ENCODE results near the gene METTL21A.
"Not testable (repeated sequence)": the region's sequence is repeated elsewhere in the genome, so short reads cannot be mapped to it uniquely, and the experiment has no call there.

The METTL21A gene

DNA sequence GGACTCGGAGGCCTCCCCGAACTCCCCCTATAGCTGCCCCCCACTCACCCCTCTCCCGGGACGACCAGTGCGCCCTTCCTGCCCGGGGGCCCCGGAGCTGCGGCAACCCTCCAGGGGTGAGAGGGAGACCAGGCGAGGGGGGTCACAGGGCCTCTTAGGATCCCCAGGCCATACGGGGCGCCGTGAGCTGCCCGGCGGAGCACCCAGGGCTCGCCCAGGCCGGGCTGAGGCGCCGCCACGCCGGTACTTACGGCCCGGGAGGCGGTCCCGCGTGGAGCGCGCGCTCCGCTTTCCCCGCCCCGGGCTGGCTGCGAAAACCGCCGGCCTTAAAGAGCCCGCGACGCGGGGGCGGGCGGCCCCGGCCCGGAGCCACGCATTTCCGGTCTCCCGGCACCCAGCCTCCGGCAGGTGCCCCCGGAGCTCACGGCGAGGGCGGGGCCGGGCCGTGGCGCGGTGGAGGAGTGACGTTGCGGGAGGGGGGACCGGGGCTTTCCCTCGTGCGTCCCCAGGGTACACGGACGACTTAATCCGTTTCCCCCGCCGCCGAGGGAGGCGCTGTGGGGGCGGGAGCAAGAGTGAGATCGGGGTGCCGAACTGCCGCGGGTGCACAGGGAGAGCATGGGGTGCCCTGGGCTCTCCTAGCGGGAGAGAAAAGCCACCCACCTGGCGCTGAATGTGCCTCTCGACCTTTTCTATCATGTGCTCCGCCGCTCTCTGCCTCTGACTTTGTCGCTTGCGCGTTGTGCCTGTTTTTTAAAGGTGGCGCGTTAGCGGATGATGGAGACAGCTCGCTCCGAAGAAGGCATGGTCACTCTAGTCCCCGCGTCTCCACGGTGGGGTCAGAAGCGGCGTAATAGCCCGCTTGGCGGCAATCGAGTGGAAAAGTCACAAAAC is at the start of gene METTL21A:
Gene METTL21A (minus strand): TSS at position 381 of the 894 bp plus-strand sequence. CDS start 1,019 bp downstream, outside the sequence.
- no peak for FAIRE-seq

DNA sequence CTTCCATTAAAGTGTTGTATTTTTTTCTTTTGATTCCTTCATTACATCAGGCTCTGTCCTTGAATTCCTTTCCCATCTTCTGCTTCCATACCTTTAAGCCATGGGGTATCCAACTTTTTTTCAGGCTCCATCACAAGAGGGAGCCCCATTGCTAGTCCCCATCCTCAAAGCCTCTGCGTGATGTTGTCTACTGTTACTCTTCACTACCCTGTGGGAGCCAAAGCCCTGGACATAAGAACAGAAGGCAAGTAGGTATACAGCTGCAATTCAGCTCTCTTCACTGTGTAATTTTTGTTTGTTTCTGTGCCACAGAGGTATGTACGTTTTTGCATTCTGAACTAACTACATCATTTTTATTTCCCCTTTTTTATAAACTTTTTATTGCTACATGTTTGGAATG is 49.6 kb upstream of the METTL21A start:
- FAIRE-seq, result no peak

DNA sequence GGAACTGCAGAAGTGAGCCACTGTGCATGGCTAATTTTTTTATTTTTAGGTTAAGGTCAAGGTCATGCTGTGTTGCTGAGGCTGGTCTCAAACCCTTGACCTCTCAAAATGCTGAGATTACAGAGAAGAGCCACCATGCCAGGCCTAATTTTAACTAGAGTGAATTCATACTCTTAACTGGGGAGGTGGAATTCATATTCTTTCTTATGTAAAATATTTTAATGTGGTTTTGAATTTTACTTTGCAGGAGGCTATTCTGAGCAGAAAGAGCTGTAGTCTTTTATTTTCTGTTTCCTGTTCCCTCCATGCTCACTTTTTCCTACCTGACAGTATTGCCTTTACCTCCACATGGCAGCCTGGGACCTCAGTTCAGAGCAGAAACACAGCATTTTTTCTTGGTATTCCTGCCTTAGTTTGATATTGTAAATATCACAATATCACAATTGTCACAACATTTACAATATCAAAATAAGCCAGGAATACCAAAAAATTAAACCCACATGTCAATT is 49.1 kb upstream of the METTL21A start:
- FAIRE-seq, result no peak

DNA sequence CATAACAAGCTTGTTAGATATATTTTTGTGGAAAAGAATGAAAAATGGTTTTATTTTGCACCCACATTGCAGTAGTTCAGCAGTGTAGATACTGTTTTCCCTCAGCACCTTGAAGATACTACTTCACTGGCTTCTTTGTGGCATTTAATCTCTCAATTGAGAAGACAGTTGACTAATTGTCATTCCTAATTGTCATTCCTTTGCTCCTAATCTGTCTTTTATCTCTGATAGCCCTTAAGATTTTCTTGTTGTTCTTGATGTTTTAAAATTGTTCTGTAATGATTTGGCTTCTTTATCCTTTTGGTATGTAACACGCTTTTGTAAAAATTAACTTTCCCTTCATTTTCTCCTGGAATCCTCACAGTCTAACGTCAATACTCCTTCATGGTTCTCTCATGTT is 48.2 kb upstream of the METTL21A start:
- no peak for FAIRE-seq

DNA sequence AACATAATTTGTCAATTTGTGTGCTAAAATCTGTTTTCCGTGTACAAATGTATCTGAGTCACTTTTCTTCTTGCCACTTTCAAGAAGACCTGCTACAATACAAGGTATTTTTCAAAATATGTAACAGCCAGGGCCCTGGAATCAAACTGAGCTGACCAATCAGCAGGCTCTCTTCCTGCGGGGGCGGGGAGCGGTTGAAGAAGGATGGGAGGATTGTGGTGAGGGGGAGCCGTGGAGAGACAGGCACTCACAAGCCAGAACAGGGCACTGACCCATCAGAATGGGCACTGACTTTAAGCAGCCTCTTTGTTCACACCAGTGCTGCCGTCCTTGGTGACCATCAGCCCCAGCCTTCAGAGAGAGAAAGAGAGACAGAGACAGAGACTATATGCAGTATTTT is 45.7 kb upstream of the METTL21A start:
- no peak for FAIRE-seq

DNA sequence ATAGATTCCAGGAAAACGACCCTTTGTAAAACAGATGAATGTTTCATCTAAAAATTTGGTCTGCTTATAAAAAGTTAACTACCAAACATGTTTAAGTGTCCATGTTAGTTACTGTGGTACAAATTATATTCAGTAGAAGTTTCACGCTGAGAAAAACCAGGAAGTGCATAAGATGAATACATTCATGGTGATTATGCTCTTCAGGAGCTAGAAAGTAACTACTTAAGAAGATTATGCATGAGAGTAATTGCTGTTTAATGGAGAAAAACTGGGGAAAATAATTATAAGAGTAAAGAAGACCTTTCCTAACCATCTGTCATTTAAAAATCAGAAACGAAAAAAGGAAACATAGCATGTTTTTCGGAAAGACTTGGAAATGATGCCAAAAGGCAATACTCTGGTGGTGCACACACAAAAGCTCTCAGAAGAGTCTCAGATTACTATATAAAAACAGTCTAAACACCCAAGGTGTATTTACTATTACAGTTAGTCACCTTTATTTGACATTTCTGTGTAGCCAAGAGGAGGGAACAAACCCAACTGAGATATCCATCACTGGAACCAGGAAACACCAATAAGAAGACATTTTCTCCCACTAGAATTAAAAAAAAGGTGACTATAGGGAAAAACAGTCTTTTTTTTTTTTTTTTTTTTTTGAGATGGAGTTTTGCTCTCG is 38.8 kb upstream of the METTL21A start:
- no peak for FAIRE-seq

DNA sequence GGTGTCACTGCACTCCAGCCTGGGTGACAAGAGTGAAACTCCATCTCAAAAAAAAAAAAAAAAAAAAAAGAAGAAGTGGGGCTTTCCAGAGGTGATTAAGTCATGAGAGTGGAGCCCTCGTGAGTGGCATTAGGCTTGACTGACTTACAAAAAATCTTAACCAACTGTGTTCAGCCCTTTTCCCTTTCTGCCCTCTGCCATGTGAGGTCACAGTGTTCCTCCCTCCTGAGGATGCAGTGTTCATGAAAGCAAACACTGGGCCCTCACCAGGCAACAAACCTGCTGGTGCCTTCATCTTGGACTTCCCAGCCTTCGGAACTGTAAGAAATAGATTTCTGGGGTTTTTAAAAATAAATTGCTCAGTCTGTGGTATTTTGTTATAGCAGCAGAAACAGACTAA is 37.0 kb upstream of the METTL21A start:
- FAIRE-seq, result no peak

DNA sequence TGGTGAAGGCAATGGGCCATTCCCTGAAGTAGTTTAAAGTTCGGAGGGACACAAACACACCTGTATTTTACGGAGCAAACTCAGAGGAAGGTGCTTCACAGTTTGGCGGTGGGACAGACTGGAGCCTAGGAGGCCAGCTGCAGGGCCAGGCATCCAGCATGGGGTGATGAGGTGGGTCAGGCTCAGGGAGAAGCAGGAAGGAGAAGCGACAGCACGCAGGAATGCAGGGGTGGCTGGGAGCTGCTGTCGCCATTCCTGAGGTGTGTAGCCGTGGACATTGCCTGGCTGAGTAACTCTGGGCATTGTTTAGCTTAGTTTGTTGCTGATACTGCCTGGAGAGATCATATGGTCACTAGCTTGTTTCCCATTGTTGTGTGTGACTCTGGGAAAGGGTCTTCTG is 35.8 kb upstream of the METTL21A start:
- no peak for FAIRE-seq

DNA sequence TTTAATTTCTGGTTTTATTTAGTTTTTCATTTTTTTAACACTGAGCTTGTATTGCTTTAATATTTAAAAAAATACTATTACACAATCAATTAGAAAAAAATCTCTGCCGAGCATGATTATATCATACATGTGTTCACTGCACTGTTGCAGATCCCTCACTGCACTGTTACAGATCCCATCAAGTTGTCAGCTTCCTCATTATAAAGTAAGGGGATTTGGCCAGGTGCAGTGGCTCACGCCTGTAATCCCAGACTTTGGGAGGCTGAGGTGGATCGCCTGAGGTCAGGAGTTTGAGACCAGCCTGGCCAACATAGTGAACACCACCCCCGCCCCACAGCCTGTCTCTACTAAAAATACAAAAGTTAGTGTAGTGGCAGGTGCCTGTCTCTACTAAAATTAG is 33.0 kb upstream of the METTL21A start:
- FAIRE-seq, result no peak

DNA sequence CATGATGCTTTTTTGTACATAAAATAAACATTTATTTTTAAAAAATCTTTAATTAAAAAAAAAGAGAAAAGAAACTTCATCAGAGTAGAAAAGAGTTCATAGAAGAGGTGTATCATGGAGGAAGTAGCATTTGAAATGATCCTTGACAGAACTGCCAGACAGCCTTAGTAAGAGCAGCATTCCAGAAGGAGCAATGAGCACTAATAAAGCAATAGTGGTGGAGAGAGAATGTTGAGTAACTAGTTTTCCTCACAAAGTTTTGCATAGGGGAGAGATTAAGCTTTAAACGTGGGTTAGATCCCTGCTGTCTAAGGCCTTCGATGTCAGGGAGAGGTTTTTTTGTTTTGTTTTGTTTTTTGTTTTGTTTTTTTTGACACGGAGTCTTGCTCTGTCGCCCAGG is 29.8 kb upstream of the METTL21A start:
- no peak for FAIRE-seq

DNA sequence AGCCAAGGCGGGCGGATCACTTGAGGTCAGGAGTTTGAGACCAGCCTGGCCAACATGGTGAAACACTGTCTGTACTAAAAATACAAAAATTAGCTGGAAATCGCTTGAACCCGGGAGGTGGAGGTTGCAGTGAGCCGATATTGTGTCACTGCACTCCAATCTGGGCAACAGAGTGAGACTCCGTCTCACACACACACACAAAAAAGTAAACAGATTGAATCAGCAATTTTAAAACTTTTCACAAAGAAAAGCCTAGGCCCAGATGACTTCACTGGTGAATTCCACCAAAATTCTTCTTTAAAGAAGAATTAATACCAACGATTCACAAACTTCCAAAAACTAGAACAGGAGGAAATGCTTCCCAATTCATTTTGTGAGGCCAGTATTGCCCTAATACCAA is 21.4 kb upstream of the METTL21A start:
- not testable (repeated sequence) for FAIRE-seq

DNA sequence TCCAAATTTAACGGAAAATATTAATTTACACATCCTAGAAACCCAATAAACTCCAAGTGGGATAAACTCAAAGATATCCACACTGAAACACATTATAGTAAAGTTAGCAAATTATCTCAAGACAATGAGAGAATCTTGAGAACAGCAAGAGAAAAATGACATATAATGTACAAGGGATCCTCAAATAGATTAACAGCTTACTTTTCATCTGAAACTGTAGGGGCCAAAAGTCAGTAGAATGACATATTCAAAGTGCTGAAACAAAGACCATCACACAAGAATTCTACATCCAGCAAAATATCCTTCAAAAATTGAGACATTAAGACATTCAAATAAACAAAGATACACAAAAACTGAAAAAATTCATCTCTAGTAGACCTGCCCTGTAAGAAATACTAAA is 18.7 kb upstream of the METTL21A start:
- FAIRE-seq, result no peak

DNA sequence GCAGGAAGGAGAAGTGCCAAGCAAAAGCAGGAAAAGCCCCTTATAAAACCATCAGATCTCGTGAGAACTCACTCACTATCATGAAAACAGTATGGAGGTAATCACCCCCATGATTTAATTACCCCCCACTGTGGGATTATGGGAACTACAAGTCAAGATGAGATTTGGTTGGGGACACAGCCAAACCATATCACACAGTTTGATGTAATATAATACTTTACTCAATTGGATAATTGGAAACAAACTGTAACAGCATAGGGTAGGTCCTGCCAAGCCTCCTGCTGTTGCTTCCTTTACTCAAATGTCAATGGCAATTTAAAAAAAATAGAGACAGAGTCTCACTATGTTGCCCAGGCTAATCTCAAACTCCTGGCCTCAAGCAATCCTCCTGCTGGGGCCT is 15.5 kb upstream of the METTL21A start:
- FAIRE-seq, result no peak

DNA sequence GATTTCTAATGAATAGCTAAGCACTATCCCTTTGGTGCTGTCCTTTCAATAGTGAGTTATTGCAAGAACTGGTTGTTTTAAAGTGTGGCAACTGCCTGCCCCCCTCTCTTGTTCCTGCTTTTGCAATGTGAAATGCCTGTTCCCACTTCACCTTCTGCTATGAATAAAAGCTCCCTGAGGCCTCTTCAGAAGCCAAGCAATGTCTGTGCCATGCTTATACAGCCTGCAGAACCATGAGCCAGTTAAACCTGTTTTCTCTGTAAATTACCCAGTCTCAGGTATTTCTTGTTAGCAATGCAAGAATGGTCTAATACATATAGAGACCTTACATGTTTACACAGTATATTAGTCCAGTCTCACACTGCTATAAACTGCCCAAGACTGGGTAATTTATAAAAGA is 15.0 kb upstream of the METTL21A start:
- no peak for FAIRE-seq

DNA sequence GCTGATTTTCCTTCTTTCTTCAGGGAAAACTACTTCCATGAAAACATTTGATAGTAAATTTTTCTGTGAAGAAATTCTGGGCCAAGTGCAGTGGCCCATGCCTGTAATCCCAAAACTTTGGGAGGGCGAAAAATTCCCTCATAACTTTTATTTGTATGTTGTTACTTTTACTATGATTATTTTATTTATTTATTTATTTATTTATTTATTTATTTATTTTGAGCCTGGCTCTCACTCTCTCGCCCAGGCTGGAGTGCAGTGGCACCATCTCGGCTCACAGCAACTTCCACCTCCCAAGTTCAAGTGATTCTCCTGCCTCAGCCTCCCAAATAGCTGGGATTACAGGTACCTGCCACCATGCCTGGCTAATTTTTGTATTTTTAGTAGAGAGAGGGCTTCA is 14.1 kb upstream of the METTL21A start:
- not testable (repeated sequence) for FAIRE-seq

DNA sequence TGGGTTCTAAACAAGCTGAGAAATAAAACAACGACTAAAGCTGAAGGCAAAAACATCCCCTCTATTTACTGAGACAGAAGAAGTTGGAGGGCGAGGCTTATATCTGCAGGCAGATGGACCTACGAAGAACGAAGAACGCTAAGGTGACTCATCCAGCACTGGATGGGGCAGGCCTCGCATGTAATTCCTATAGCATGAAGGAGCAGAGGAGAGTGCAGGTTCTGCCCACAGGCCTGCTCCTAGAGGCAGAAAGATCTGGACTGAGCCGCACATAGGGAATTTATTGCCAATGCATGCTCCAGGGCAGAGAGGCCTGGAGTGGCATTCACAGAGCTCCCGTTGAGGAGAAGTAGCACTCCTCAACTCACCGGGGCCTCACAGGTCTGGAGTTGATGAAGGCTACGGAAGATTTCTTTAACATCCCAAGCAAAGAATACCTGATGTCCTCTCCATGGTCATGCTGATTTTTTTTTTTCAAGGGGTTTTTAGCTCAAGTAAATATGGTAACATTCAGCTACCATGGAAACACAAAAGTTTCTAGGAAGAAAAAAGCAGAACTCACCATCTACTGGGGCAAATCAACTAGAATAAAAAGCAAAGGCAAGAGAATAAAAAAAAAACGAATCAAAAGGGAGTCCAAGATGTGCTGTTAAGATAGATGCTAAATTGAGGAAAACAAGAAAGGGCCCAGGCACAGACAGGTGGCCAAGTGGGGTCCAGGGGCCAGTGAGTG is 10.4 kb upstream of the METTL21A start:
- no peak for FAIRE-seq

DNA sequence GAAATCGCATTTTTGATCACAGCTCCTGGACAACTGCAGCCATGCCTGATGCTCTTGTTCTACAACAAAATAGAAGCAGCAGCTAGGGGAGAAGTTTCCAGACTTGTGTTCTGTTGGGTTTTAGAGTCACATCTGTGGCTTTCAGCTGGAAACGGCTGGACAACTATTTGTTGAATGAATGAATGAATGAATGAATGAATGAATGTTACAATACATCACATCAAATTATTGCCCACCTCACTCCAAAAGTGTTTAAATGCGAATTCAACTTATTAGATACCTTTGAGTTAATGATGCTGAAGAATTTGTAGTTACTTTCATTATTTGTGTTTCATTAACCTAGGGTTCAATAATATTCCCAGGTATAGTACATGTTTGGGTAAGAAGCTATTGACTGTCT is 8.5 kb upstream of the METTL21A start:
- FAIRE-seq, result no peak

DNA sequence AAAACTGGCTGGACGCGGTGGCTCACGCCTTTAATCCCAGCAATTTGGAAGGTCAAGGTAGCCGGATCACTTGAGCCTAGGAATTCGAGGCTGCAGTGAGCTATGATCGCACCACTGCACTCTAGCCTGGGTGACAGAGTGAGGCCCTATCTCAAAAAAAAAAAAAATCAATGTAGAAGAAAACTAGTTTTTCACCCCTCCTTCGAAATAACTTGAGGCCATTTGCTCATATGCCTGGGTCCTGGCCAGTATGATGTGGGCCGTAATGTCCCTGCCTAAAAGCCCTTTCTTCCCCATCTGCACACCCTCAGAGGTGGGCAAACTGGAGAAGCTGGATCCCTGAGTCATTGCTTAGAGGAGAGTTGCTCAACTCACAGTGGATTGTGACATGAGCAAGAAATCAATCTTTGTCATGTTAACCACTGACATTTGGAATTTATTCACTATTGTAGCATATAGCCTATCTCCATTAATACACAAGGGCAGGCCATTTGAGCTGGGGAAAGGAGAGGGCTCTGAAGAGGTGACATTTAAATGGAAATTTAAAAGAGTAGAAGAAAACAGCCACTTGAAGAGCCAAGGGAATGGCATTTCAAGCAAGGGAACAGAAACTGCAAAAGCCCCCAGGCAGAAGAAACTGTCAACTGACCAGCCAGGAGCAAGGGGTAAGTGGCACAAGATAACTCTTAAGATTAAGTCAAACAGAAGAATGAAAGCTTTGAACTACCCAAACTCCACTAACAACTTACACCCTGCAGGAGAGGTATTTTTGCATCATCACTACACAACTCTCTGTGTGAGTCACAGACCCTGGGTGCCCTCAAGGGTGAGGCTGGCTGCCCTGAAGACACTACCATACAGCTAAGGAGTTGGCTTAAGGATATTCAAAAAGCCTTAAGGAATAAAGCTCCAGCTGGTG is 7.6 kb upstream of the METTL21A start:
- FAIRE-seq, result no peak

DNA sequence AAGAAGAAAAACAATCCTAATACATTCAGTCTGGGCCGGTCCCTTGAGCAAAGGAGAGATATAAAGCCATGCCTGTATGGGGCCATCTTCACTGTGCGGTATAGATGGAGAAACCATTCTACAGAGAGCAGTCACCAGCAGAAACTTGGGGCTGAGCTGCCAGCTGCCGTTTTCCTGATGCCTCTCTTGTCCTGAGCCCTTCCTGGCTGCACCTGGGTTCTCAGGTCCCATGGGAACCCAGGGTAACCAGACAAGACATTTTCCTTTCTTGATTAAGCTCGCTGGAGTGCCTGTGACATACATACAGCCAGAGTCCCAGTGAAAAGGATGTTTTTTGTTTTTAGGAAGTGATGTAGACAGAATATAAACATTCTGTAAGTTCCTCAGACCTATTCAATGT is 5.3 kb upstream of the METTL21A start:
- FAIRE-seq, result no peak

DNA sequence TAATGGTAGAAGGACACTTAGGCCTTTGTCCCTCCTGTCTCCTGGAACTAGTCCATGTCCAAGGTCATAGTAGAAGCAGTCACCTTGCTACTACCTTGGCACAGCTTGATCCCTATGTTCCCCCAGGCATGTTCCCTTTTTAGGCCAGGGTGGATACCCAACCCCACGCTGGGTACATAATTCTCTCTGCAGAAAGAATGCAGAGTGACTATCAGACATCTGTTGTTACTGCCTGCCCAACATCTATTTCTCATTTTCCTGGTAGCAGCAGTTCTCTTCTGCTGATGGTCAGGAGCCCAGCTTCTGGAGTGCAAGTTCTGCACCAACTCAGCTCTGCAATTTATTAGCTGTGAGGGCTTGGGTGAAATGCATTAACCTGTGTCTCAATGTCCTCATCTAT is 4.4 kb upstream of the METTL21A start:
- FAIRE-seq, result no peak

DNA sequence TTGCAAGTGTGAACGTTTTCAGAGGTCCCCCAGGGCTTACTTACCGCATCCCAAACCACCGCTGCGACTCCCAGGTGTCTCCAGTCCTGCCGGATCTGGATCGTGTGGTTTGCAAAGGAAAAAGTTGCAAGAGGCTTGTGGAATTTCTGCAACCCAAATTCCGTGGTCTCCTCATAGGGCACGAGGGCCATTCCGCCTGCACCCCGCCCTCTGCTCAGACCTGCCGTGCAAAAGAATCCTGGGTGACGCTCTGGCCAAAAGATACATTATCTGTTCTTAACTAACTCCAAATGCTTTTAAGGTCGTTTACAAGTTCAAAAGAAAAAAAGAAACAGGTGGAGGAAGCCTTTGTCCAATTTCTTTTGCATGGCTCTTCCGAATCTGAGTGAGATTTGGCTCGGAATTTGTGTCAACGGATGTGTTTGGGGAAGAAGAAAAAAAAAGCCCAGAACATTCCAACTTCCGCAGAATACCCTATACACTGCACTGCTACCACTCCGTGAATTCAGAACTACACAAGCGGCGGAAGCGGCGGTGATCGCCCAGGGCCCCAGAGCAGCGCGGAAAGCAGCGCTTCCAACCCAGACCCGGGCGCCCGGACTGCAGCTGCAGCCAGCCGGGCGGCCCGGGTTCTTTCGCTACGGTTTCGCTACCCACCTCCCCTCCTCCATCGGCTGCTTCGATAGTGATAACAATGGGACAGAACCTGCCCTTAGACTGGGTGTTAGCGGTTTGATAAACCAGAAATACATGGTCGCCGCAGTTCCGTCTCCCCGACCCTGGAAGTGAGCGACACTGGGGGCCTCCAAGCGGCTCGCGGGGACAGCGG is 795 bp downstream of the METTL21A start:
- FAIRE-seq, result no peak
